ENCODE data around the gene KRT8.

DNA sequence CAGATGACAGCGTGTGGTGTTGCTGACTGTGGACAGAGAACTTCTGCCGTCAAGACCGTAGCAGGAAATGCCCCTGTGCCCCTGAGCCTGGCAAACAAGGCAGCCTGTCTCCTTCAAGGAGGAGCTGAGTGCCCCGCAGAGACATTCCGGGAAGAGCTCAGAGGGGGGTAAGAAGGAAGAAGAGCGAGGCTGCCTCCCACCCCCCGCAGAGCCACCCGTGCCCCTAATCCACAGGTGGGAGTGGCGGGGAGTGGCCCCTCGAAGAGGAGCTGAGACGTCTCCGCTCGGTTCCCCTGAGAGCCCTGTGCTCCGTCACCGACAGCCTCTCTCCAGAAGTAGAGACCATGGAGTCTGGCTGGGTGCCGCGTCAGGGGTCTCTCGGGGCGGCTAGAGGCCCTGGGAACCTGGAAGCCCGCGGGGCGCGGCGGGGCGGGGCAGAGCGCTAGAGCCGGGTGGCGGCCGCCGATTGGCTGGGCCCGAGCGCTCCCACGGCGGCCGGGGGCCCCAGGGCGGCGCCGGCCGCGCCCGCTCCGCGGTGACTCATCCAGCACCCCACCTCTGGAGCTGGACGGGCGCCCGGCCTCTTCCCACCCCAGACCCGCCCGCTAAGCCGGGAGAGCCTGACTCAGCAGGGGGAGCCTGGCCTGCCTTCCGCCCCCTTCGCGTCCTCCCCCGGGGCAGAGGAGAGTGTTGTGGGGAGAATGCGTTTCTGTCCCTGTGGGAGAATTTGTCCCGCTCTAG, 30.9 kb downstream of the KRT8 start:
- no peak for TF ChIP-seq ESRRA (CRISPR knock-in tag; IDR thresholded peaks at IDR 0.05; ENCODE audit: low read depth)
- no peak for TF ChIP-seq ZKSCAN8 (CRISPR knock-in tag; IDR thresholded peaks at IDR 0.05; ENCODE audit: borderline replicate concordance)
- TF ChIP-seq, protein P1, sequence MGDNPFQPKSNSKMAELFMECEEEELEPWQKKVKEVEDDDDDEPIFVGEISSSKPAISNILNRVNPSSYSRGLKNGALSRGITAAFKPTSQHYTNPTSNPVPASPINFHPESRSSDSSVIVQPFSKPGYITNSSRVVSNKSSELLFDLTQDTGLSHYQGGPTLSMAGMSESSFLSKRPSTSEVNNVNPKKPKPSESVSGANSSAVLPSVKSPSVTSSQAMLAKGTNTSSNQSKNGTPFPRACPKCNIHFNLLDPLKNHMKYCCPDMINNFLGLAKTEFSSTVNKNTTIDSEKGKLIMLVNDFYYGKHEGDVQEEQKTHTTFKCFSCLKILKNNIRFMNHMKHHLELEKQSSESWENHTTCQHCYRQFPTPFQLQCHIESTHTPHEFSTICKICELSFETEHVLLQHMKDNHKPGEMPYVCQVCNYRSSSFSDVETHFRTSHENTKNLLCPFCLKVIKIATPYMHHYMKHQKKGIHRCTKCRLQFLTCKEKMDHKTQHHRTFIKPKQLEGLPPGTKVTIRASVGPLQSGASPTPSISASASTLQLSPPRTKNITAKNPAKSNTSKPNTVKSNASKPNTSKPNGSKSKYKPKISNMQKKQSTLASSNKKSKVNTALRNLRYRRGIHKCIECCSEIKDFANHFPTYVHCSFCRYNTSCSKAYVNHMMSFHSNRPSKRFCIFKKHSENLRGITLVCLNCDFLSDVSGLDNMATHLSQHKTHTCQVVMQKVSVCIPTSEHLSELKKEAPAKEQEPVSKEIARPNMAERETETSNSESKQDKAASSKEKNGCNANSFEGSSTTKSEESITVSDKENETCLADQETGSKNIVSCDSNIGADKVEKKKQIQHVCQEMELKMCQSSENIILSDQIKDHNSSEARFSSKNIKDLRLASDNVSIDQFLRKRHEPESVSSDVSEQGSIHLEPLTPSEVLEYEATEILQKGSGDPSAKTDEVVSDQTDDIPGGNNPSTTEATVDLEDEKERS (CRISPR knock-in tag; IDR thresholded peaks at IDR 0.05) = no peak
- TF ChIP-seq TCF7L2 (IDR thresholded peaks at IDR 0.05; ENCODE audit: low read depth, low read length) = no peak
- TF ChIP-seq, protein P2, sequence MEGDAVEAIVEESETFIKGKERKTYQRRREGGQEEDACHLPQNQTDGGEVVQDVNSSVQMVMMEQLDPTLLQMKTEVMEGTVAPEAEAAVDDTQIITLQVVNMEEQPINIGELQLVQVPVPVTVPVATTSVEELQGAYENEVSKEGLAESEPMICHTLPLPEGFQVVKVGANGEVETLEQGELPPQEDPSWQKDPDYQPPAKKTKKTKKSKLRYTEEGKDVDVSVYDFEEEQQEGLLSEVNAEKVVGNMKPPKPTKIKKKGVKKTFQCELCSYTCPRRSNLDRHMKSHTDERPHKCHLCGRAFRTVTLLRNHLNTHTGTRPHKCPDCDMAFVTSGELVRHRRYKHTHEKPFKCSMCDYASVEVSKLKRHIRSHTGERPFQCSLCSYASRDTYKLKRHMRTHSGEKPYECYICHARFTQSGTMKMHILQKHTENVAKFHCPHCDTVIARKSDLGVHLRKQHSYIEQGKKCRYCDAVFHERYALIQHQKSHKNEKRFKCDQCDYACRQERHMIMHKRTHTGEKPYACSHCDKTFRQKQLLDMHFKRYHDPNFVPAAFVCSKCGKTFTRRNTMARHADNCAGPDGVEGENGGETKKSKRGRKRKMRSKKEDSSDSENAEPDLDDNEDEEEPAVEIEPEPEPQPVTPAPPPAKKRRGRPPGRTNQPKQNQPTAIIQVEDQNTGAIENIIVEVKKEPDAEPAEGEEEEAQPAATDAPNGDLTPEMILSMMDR (CRISPR knock-in tag; IDR thresholded peaks at IDR 0.05) = no peak
